GM13977 (cell line): ENCODE results near the gene CREB5.

Experiments
- DNase-seq: peaks from one replicate; pipeline ENCODE4 v3.0.0; 2012; ENCODE audit warnings: low spot score
- CTCF ChIP-seq: IDR thresholded peaks from 2 replicates; pipeline ENCODE4 v1.5.1; 2012; ENCODE audit warnings: mild to moderate bottlenecking, control low read depth; ENCODE audit not compliant: insufficient read depth; ENCODE audit errors: extremely low read depth, missing control alignments
- in situ Hi-C: fragments of 300-500 bp; cut with MboI; formaldehyde crosslinking; loops from one replicate; pipeline ENCODE4 v1.12.0; 2022; ENCODE audit warnings: low sequenced_read_pairs, low pct_unique_long_range_greater_than_20kb, mixed read lengths, inconsistent platforms; ENCODE audit not compliant: unreplicated experiment

Gene CREB5

DNA sequence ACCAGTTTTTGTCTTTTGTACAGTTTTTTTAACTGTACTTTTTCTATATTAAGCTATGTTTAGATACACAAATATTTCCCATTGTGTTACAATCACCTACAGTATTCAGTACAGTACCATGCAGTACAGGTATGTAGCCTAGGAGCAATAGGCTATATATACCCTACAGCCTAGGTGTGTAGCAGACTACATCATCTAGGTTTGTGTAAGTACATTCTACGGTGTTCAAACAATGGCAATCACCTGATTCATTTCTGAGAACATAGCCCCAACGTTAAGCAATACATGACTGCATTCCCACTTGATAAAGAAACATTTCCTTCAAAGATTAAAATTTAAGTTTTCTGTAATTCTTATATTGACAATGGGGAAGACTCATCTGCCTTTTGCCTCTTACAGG is 456.4 kb downstream of the CREB5 start:
- DNase-seq: no peak
- in situ Hi-C loops: loop anchor here (25.0 kb wide), 1 partner anchor 481 kb away; no protein-coding TSS in a partner anchor
- no peak for TF ChIP-seq CTCF

DNA sequence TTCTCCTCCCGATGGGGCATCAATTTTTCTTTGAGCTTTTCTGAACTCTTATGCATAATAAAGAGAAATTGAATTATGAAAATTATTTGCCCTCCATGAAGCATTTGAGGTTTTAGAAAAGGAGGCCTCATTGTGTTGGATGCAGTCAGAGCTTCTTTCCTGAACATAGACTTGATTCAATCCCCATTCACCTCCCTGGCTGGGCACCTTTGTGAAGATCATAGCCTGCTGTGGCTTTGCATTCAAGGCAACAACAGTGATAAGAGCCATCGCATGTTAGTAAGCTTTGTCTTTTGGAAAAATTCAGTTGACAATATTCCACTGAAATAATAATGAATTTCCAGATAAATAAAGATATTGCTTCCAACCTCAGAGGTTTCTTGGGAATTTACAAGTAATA is 458.8 kb downstream of the CREB5 start:
- no peak for TF ChIP-seq CTCF
- no peak for DNase-seq
- in situ Hi-C loops: loop anchor here (25.0 kb wide), 1 partner anchor 484 kb away; no protein-coding TSS in a partner anchor

- TF ChIP-seq CTCF: no peak
- in situ Hi-C loops: loop anchor here (25.0 kb wide), 1 partner anchor 484 kb away; no protein-coding TSS in a partner anchor
- no peak for DNase-seq
Observed at GRCh38 chr7:28871631-28872030, 459.3 kb downstream of the CREB5 start.

DNA sequence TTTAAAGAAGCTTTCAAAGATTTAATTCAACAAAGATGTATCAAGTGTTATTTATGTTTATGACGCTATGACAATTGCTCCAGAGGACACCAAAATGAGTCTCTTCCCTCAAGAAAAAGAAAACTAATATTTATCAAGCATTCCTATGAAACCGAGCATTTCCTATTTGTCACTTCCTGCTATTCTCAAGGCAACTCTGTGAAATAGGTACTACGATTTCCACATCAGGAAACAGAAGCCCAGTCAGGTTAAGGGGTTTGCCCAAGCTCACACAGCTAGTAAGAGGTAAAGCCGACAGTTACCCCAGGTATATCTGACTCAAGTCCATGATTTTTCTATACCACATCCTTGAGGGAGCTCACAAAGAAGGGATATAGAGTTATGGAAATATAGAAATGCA is 459.9 kb downstream of the CREB5 start:
- TF ChIP-seq CTCF: no peak
- DNase-seq: no peak
- in situ Hi-C loops: loop anchor here (25.0 kb wide), 1 partner anchor 485 kb away; no protein-coding TSS in a partner anchor

GRCh38 chr7:28873365-28873764 is 461.0 kb downstream of the CREB5 start:
- in situ Hi-C loops: loop anchor here (25.0 kb wide), 1 partner anchor 486 kb away; no protein-coding TSS in a partner anchor
- TF ChIP-seq CTCF: no peak
- DNase-seq: no peak

DNA sequence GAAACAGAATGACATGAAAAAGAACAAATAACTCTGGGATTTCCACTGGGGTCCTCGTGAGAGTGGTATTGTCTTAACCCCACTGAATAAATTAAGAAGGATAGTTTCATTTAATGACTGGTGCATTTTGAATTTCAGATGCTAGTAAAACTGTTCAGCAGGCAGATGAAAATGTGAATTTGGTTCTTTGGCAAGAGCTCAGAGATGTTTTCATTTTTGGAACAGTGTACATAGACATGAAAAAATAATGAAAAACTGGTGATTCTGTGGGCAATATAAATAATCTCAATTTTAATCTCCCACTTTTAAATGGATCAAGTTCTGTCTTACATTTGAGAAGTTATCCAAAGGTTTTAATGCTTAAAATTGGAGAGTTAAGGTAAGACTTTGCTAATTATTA is 461.7 kb downstream of the CREB5 start:
- no peak for TF ChIP-seq CTCF
- no peak for DNase-seq
- in situ Hi-C loops: loop anchor here (25.0 kb wide), 1 partner anchor 487 kb away; no protein-coding TSS in a partner anchor
